GM12878 (cell line): ENCODE results near the gene CPHXL. TPM values are rescaled to one million over a fixed set of nuclear protein-coding genes. Genes with fewer than 3 reads are reported as not detected.

Experiments
- ATAC-seq: fragments of 200-7000 bp; cut with Tn5 transposase; 3 replicates; pipeline ENCODE4 v1.9.1; 2020; ENCODE audit warnings: mild to moderate bottlenecking, moderate library complexity
- BruUV-seq: library from RNA; stranded (reverse); fragments of 400-500 nt; replicated peaks from 2 replicates; lab custom pipeline; 2021; lab: Mats Ljungman, UMichigan
- CTCF ChIA-PET: fragments of 300-600 bp; sonication (Branson Sonifier 250); formaldehyde crosslinking; extraction: SDS; loops from one replicate; lab custom pipeline; 2021; ENCODE audit warnings: inconsistent platforms; lab: Yijun Ruan, JAX
- POLR2A ChIA-PET: fragments of 350-600 bp; formaldehyde crosslinking; extraction: SDS; loops from one replicate; lab custom pipeline; 2021; ENCODE audit warnings: inconsistent platforms; lab: Charles Lee
- RAD21 ChIA-PET: fragments of 300-600 bp; sonication (Branson Sonifier 250); formaldehyde crosslinking; loops from one replicate; lab custom pipeline; 2023; ENCODE audit warnings: antibody characterized with exemption; ENCODE audit not compliant: unreplicated experiment; lab: Charles Lee
- SMC1A ChIA-PET: fragments of 300-600 bp; sonication (Branson Sonifier 250); formaldehyde crosslinking; loops from one replicate; lab custom pipeline; 2023; ENCODE audit not compliant: unreplicated experiment, uncharacterized antibody; lab: Charles Lee
- DNase-seq: peaks from one replicate; pipeline ENCODE4 v3.0.0-alpha.2; 2011; ENCODE audit warnings: low read depth, low spot score
- FAIRE-seq: peaks from 3 replicates; lab custom pipeline; 2011; peaks lifted over from hg19 to GRCh38; lab: Jason Lieb, UNC
- H2AFZ ChIP-seq: 2 replicates; pipeline ENCODE4 v1.6.0; 2011; ENCODE audit warnings: low read depth, low read length, control low read depth; ENCODE audit not compliant: control insufficient read depth
- H3K27ac ChIP-seq: 2 replicates; pipeline ENCODE4 v1.5.1; 2011; ENCODE audit warnings: control low read depth; ENCODE audit not compliant: control insufficient read depth, insufficient read depth
- H3K27me3 ChIP-seq, 2 experiments: replicated peaks in 1 of 2; 2 replicates each; pipeline versions ENCODE4 v1.6.0 to v1.6.1; 2011; ENCODE audit warnings: low read length in 1 of 2; ENCODE audit not compliant: control insufficient read depth in 2 of 2, insufficient read depth in 2 of 2
- H3K36me3 ChIP-seq, 2 experiments: 2 replicates each; pipeline ENCODE4 v1.5.1; 2011; ENCODE audit warnings: low read length in 1 of 2; ENCODE audit not compliant: control insufficient read depth in 2 of 2, insufficient read depth in 2 of 2
- H3K4me1 ChIP-seq: 2 replicates; pipeline ENCODE4 v1.6.1; 2011; ENCODE audit warnings: mild to moderate bottlenecking, low read length, moderate library complexity, mixed read lengths; ENCODE audit not compliant: control insufficient read depth, insufficient read depth
- H3K4me2 ChIP-seq: 2 replicates; pipeline ENCODE4 v1.6.0; 2011; ENCODE audit warnings: control low read depth; ENCODE audit not compliant: control insufficient read depth, insufficient read depth
- H3K4me3 ChIP-seq: fragments of 200-600 bp; sonication (generic); 2 replicates; pipeline ENCODE4 v1.5.1; 2016
- H3K79me2 ChIP-seq: 2 replicates; pipeline ENCODE4 v1.6.0; 2011; ENCODE audit warnings: low read length; ENCODE audit not compliant: control insufficient read depth, insufficient read depth
- H3K9ac ChIP-seq: 2 replicates; pipeline ENCODE4 v1.8.0; 2011; ENCODE audit warnings: low read length, control low read depth, mixed read lengths; ENCODE audit not compliant: control insufficient read depth, insufficient read depth
- H3K9me3 ChIP-seq: replicated peaks from 3 replicates; pipeline ENCODE4 v1.5.1; 2011; ENCODE audit warnings: mild to moderate bottlenecking, low read length; ENCODE audit not compliant: control insufficient read depth, insufficient read depth
- H4K20me1 ChIP-seq: 2 replicates; pipeline ENCODE4 v1.6.0; 2011; ENCODE audit not compliant: control insufficient read depth, insufficient read depth
- ZSCAN29 ChIP-seq: fragments of 450-650 bp; IDR thresholded peaks from 2 replicates; pipeline ENCODE4 v1.6.1; 2017; ENCODE audit warnings: mild to moderate bottlenecking, moderate library complexity
- WGBS: methylation state at CpG from one replicate; pipeline ENCODE4 v1.1.6; 2016; ENCODE audit warnings: low lambda C conversion rate; ENCODE audit not compliant: insufficient replicate concordance, insufficient coverage; ENCODE audit errors: missing lambda C conversion rate; 5-methylcytosine and 5-hydroxymethylcytosine counted together
- in situ Hi-C: fragments of 300-500 bp; cut with MboI; formaldehyde crosslinking; loops from 9 replicates; pipeline ENCODE4 v1.14.3; 2018; ENCODE audit warnings: mixed read lengths
- intact Hi-C: fragments of 100-400 bp; cut with micrococcal nuclease; formaldehyde crosslinking; loops from one replicate; pipeline ENCODE4 v1.14.2; 2022; ENCODE audit not compliant: unreplicated experiment
- polyA plus RNA-seq, 11 experiments: library from polyadenylated mRNA; depleted of rRNA in 4 of 11; unstranded in 6 of 11; stranded (reverse) in 5 of 11; fragments of >200 nt; fragmentation: Nextera tagmentation in 4 of 11; fragmentation: Illumina TruSeq in 1 of 11; extraction: Ambion mirVana in 4 of 11; extraction: Trizol in 1 of 11; gene quantifications; 1 replicate in 1 of 11; 2 replicates in 10 of 11; pipeline versions ENCODE4 v1.2.1 to v1.2.3, GENCODE V29; 2011 to 2016; ENCODE audit warnings: inconsistent platforms in 2 of 11, missing spikeins in 2 of 11, low read depth in 1 of 11
- total RNA-seq, 4 experiments: library from RNA; depleted of rRNA in 3 of 4; stranded (reverse); fragments of >200 nt in 3 of 4; fragmentation: Illumina TruSeq in 1 of 4; extraction: Trizol in 1 of 4; gene quantifications; 2 replicates each; pipeline versions ENCODE4 v1.2.1 to v1.2.3, GENCODE V29; 2013 to 2021
- TF ChIP-seq, protein P1 (sequence below): fragments of 450-650 bp; IDR thresholded peaks from 2 replicates; pipeline ENCODE4 v1.6.1; 2017; ENCODE audit warnings: mild to moderate bottlenecking, low read depth, inconsistent platforms; ENCODE audit not compliant: poor library complexity, severe bottlenecking
- TF ChIP-seq, protein P2 (sequence below): IDR thresholded peaks from 2 replicates; pipeline ENCODE4 v1.6.1; 2011; ENCODE audit warnings: borderline replicate concordance, low read depth, mild to moderate bottlenecking, moderate library complexity, low read length; ENCODE audit not compliant: insufficient read depth, poor library complexity, severe bottlenecking
- TF ChIP-seq, protein P3 (sequence below): fragments of 450-650 bp; IDR thresholded peaks from 2 replicates; pipeline ENCODE4 v1.6.1; 2017; ENCODE audit warnings: borderline replicate concordance
- TF ChIP-seq, protein P4 (sequence below): fragments of 450-650 bp; IDR thresholded peaks from 2 replicates; pipeline ENCODE4 v1.6.1; 2016; ENCODE audit warnings: mild to moderate bottlenecking

The CPHXL gene
- total and polyA plus RNA-seq, 10 of the 15 experiments (the other 5 are each of a cell fraction or from before 2014, with no cell fraction given): 0.13 TPM; not detected in 9

DNA sequence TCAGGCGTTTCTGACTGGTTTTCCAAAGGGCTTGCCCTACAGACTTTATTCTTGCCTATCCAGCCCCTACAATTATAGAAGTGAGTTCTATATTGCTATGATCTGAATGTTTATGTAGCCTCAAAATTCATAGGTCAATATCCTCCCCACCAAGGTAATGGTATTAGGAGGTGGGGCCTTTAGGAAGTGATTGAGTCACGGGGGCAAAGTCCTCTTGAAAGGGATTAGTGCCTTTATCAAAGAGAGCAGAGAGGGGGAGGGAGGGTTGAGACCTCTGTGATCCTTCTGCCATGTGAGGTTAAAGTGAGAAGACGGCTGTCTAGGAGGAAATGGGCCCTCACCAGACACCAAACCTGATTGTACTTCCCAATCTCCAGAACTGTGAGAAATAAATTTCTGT is 931 bp upstream of the CPHXL start (continued):
- TF ChIP-seq, protein P1, sequence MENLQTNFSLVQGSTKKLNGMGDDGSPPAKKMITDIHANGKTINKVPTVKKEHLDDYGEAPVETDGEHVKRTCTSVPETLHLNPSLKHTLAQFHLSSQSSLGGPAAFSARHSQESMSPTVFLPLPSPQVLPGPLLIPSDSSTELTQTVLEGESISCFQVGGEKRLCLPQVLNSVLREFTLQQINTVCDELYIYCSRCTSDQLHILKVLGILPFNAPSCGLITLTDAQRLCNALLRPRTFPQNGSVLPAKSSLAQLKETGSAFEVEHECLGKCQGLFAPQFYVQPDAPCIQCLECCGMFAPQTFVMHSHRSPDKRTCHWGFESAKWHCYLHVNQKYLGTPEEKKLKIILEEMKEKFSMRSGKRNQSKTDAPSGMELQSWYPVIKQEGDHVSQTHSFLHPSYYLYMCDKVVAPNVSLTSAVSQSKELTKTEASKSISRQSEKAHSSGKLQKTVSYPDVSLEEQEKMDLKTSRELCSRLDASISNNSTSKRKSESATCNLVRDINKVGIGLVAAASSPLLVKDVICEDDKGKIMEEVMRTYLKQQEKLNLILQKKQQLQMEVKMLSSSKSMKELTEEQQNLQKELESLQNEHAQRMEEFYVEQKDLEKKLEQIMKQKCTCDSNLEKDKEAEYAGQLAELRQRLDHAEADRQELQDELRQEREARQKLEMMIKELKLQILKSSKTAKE: no peak
- TF ChIP-seq, protein P2, sequence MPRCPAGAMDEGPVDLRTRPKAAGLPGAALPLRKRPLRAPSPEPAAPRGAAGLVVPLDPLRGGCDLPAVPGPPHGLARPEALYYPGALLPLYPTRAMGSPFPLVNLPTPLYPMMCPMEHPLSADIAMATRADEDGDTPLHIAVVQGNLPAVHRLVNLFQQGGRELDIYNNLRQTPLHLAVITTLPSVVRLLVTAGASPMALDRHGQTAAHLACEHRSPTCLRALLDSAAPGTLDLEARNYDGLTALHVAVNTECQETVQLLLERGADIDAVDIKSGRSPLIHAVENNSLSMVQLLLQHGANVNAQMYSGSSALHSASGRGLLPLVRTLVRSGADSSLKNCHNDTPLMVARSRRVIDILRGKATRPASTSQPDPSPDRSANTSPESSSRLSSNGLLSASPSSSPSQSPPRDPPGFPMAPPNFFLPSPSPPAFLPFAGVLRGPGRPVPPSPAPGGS: no peak

DNA sequence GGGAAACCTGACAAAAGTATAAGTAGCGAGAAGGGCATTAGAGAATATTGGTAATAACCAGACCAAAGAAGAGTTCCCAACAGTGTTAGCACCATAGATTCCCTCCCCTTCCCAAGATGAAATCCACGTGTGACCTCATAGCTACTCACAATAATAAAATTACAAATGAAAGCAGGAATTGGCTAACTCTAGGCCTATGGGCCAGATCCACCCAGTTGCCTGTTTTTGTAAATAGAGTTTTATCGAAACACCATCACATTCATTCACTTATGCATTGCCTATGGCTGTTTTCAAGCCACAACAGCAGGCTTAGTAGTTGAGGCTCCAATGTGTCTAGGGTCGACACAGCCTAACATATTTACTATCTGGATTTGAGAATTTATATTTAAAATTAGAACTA is 7.8 kb downstream of the CPHXL start:
- no peak for DNase-seq
- BruUV-seq: no TSS peak
- Histone ChIP-seq H3K4me3 (no peak overlapping the region), H2AFZ (no peak overlapping the region), H3K79me2 (no peaks in the 10 kb centered on the region), H3K9ac (no peak overlapping the region), H3K4me1 (no peaks in the 10 kb centered on the region), H3K4me2 (no peak overlapping the region), H3K36me3 (no peaks in the 10 kb centered on the region), H3K27ac (no peak overlapping the region)
- in situ Hi-C loops: no loop called here
- no peak for FAIRE-seq
- CTCF ChIA-PET: interaction anchor here (1.2 kb wide), 1 partner anchor 45 kb away, joined by 3 read pairs; no protein-coding TSS in a partner anchor
- TF ChIP-seq, protein P3, sequence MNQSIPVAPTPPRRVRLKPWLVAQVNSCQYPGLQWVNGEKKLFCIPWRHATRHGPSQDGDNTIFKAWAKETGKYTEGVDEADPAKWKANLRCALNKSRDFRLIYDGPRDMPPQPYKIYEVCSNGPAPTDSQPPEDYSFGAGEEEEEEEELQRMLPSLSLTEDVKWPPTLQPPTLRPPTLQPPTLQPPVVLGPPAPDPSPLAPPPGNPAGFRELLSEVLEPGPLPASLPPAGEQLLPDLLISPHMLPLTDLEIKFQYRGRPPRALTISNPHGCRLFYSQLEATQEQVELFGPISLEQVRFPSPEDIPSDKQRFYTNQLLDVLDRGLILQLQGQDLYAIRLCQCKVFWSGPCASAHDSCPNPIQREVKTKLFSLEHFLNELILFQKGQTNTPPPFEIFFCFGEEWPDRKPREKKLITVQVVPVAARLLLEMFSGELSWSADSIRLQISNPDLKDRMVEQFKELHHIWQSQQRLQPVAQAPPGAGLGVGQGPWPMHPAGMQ: no peak
- TF ChIP-seq, protein P4, sequence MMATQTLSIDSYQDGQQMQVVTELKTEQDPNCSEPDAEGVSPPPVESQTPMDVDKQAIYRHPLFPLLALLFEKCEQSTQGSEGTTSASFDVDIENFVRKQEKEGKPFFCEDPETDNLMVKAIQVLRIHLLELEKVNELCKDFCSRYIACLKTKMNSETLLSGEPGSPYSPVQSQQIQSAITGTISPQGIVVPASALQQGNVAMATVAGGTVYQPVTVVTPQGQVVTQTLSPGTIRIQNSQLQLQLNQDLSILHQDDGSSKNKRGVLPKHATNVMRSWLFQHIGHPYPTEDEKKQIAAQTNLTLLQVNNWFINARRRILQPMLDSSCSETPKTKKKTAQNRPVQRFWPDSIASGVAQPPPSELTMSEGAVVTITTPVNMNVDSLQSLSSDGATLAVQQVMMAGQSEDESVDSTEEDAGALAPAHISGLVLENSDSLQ: no peak
- TF ChIP-seq ZSCAN29: no peak
- TF ChIP-seq, all 136 proteins: peak for 0
- ChIA-PET POLR2A (no interaction called here), RAD21 (no interaction called here), SMC1A (no interaction called here)
- no peak for ATAC-seq
- H3K9me3 ChIP-seq: no peaks in the 10 kb centered on the region
- intact Hi-C loops: no loop called here
- no peaks in the 10 kb centered on the region for H3K27me3 ChIP-seq
- 26% methylated on average over 4 of the region's 4 CpGs for WGBS
- no peaks in the 10 kb centered on the region for H4K20me1 ChIP-seq
